Ishikawa (cell line): ENCODE measurements around the gene C21orf91.

Experiments
- CREB1 ChIP-seq: IDR thresholded peaks from 2 replicates; pipeline ENCODE4 v1.6.1; 2012; ENCODE audit warnings: low read depth
- EP300 ChIP-seq: IDR thresholded peaks from 2 replicates; pipeline ENCODE4 v1.6.1; 2012; ENCODE audit warnings: borderline replicate concordance
- MAX ChIP-seq: IDR thresholded peaks from 2 replicates; pipeline ENCODE4 v1.6.1; 2012
- REST ChIP-seq: IDR thresholded peaks from 2 replicates; pipeline ENCODE4 v1.6.1; 2012; ENCODE audit warnings: low read depth, mild to moderate bottlenecking
- TAF1 ChIP-seq: IDR thresholded peaks from 2 replicates; pipeline ENCODE4 v1.6.1; 2012; ENCODE audit warnings: low read depth, mild to moderate bottlenecking
- TCF12 ChIP-seq: IDR thresholded peaks from 2 replicates; pipeline ENCODE4 v1.6.1; 2012; ENCODE audit warnings: low read depth
- TEAD4 ChIP-seq: IDR thresholded peaks from 2 replicates; pipeline ENCODE4 v1.6.1; 2012
- ZBTB7A ChIP-seq: IDR thresholded peaks from 2 replicates; pipeline ENCODE4 v1.6.1; 2012; ENCODE audit warnings: low read depth

- TF ChIP-seq EP300, result no peak
- no peak for TF ChIP-seq MAX
- no peak for TF ChIP-seq TEAD4
- no peak for TF ChIP-seq CREB1
- no peak for TF ChIP-seq REST
- TF ChIP-seq TAF1, result no peak
- no peak for TF ChIP-seq TCF12
- no peak for TF ChIP-seq ZBTB7A
These were observed 32.3 kb downstream of the C21orf91 start for GRCh38 chr21:17786851-17787181.
